ENCODE results near the gene DESI1.
"Not testable (repeated sequence)": the region's sequence is repeated elsewhere in the genome, so short reads cannot be mapped to it uniquely, and the experiment has no call there.

Gene DESI1

GRCh38 chr22:41641854-41642253 is 21.0 kb upstream of the DESI1 start (continued):
- TF ChIP-seq PRDM4 (tag by site-specific recombination; IDR thresholded peaks at IDR 0.05): no peak
- TF ChIP-seq ZNF146 (tag by site-specific recombination; IDR thresholded peaks at IDR 0.05): peak; percentile 96

- H3K4me1 ChIP-seq (ENCODE audit: control insufficient read depth, insufficient read depth, low read length): no peaks in the 10 kb centered on the region
- no peak overlapping the region for H3K27ac ChIP-seq (ENCODE audit: extremely low read depth, low read depth, low read length)
- TF ChIP-seq HOXD13 (CRISPR knock-in tag; IDR thresholded peaks at IDR 0.05; ENCODE audit: borderline replicate concordance): no peak
- TF ChIP-seq ZNF362 (tag by site-specific recombination; IDR thresholded peaks at IDR 0.05): no peak
- no peak for TF ChIP-seq ZNF426 (tag by site-specific recombination; IDR thresholded peaks at IDR 0.05)
- no peak for TF ChIP-seq ZNF140 (tag by site-specific recombination; IDR thresholded peaks at IDR 0.05)
- no peak for TF ChIP-seq SCRT1 (tag by site-specific recombination; IDR thresholded peaks at IDR 0.05; ENCODE audit: borderline replicate concordance)
- H3K36me3 ChIP-seq (ENCODE audit: control insufficient read depth in 2 of 2, insufficient read depth in 1 of 2, low read length in 2 of 2): peaks cover 95 to 98% of the 10 kb centered on the region in 2 experiments
- no peaks in the 10 kb centered on the region for H3K9me3 ChIP-seq (ENCODE audit: control insufficient read depth, insufficient read depth, low read depth, low read length)
- POLR2A ChIA-PET: interaction anchor here (1.0 to 3.2 kb wide), 2 partner anchors 16 to 18 kb away, joined by 5 to 12 read pairs; partner anchors contain the start of genes DESI1 and XRCC6
- H3K4me3 ChIP-seq (ENCODE audit: low read depth, low read length): no peak overlapping the region
- CTCF ChIA-PET: interaction anchor here (0.8 kb wide), 1 partner anchor 1482 kb away, joined by 4 read pairs; no protein-coding TSS in a partner anchor
Measured at GRCh38 chr22:41638748-41639147, 17.9 kb upstream of the DESI1 start.

DNA sequence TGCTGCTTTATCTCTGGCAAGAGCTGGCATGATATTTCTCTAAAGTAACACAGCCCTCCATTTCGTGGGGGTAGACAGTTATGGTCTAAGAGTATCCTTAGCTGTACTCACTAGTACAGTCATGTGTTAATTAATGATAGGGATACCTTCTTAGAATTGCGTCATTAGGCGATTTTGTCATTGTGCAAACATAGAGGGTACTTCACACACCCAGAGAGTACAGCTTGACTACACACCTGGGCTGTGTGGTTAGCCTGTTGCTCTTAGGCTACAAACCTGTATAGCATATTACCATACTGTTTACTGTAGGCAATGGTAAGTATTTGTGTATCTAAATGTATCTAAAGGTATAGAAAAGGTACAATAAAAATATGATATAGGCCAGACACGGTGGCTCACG is 17.3 kb upstream of the DESI1 start:
- no peaks in the 10 kb centered on the region for H3K9me3 ChIP-seq (ENCODE audit: control insufficient read depth, insufficient read depth, low read depth, low read length)
- CTCF ChIA-PET: no interaction called here
- TF ChIP-seq ZBTB26 (tag by site-specific recombination; optimal IDR thresholded peaks at IDR 0.05): no peak
- H3K36me3 ChIP-seq (ENCODE audit: control insufficient read depth in 2 of 2, insufficient read depth in 1 of 2, low read length in 2 of 2): peaks cover 96 to 100% of the 10 kb centered on the region in 2 experiments
- no peak overlapping the region for H3K4me3 ChIP-seq (ENCODE audit: low read depth, low read length)
- H3K4me1 ChIP-seq (ENCODE audit: control insufficient read depth, insufficient read depth, low read length): no peaks in the 10 kb centered on the region
- H3K27ac ChIP-seq (ENCODE audit: extremely low read depth, low read depth, low read length): no peak overlapping the region
- POLR2A ChIA-PET: interaction anchor here (1.0 to 3.2 kb wide), 2 partner anchors 15 to 17 kb away, joined by 5 to 12 read pairs; partner anchors contain the start of genes DESI1 and XRCC6

GRCh38 chr22:41637623-41638022 is 16.8 kb upstream of the DESI1 start:
- H3K27ac ChIP-seq (ENCODE audit: extremely low read depth, low read depth, low read length); H3K9me3 ChIP-seq (ENCODE audit: control insufficient read depth, insufficient read depth, low read depth, low read length); H3K4me1 ChIP-seq (ENCODE audit: control insufficient read depth, insufficient read depth, low read length); H3K4me3 ChIP-seq (ENCODE audit: low read depth, low read length): not testable (repeated sequence)
- CTCF ChIA-PET: interaction anchor here (0.7 kb wide), 1 partner anchor 15 kb away, joined by 3 read pairs; no protein-coding TSS in a partner anchor
- POLR2A ChIA-PET: interaction anchor here (0.5 to 3.2 kb wide), 2 partner anchors 13 to 16 kb away, joined by 7 to 12 read pairs; partner anchors contain the start of genes DESI1 and XRCC6
- peak; percentile 26; the same call in 1 of the 2 replicates for TF ChIP-seq SCRT2 (tag by site-specific recombination; IDR thresholded peaks at IDR 0.05)
- H3K36me3 ChIP-seq (ENCODE audit: control insufficient read depth in 2 of 2, insufficient read depth in 1 of 2, low read length in 2 of 2): peaks cover 95 to 99% of the 10 kb centered on the region in 2 experiments

DNA sequence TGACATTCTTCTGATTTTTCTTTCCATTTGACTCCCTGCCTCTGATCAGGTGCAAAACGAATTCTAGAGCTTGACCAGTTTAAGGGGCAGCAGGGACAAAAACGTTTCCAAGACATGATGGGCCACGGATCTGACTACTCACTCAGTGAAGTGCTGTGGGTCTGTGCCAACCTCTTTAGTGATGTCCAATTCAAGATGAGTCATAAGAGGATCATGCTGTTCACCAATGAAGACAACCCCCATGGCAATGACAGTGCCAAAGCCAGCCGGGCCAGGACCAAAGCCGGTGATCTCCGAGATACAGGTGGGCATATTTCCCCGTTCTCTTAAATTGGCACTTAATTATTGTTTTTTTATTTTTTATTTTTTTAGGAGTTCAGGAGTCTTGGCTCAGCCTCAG is 15.6 kb upstream of the DESI1 start:
- TF ChIP-seq ZNF223 (tag by site-specific recombination; IDR thresholded peaks at IDR 0.05): no peak
- peak; percentile 65; the same call in 1 of the 2 replicates for TF ChIP-seq ZNF10 (tag by site-specific recombination; IDR thresholded peaks at IDR 0.05)
- no peak overlapping the region for H3K27ac ChIP-seq (ENCODE audit: extremely low read depth, low read depth, low read length)
- H3K4me3 ChIP-seq (ENCODE audit: low read depth, low read length): no peak overlapping the region
- no peaks in the 10 kb centered on the region for H3K9me3 ChIP-seq (ENCODE audit: control insufficient read depth, insufficient read depth, low read depth, low read length)
- peaks cover 85 to 97% of the 10 kb centered on the region in 2 experiments for H3K36me3 ChIP-seq (ENCODE audit: control insufficient read depth in 2 of 2, insufficient read depth in 1 of 2, low read length in 2 of 2)
- H3K4me1 ChIP-seq (ENCODE audit: control insufficient read depth, insufficient read depth, low read length): no peaks in the 10 kb centered on the region
- CTCF ChIA-PET: no interaction called here
- POLR2A ChIA-PET: interaction anchor here (1.1 kb wide), 1 partner anchor 15 kb away, joined by 5 read pairs; the partner anchor contains the start of gene XRCC6
